CD14-positive monocyte (primary cell): ENCODE results near the gene MLC1. TPM values are rescaled to one million over a fixed set of nuclear protein-coding genes. Genes with fewer than 3 reads are reported as not detected.

Experiments
- DNase-seq, 3 donors: peaks; one replicate each; pipeline ENCODE4 v3.0.0-alpha.2; 2011 to 2022
- H2AFZ ChIP-seq: 2 replicates; pipeline ENCODE4 v1.6.0; 2012; ENCODE audit warnings: mild to moderate bottlenecking, low read depth, low read length, inconsistent platforms; ENCODE audit not compliant: insufficient read depth, poor library complexity, severe bottlenecking
- H3K27ac ChIP-seq, 2 donors: 1 replicate in 1 of 2; 2 replicates in 1 of 2; pipeline ENCODE4 v1.5.1; 2012 to 2013; ENCODE audit warnings: low read length in 2 of 2, control low read depth in 1 of 2, inconsistent platforms in 1 of 2, low read depth in 1 of 2, mild to moderate bottlenecking in 1 of 2
- H3K27me3 ChIP-seq, 2 donors: one replicate each; pipeline versions ENCODE4 v1.6.0 to v1.6.1; 2011 to 2013; ENCODE audit warnings: low read length in 2 of 2; ENCODE audit not compliant: control insufficient read depth in 2 of 2, insufficient read depth in 2 of 2
- H3K36me3 ChIP-seq, 2 donors: replicated peaks in 1 of 2; 1 replicate in 1 of 2; 2 replicates in 1 of 2; pipeline versions ENCODE4 v1.5.1 to v1.6.1; 2012 to 2013; ENCODE audit warnings: low read length in 2 of 2, control low read depth in 1 of 2, inconsistent platforms in 1 of 2, mild to moderate bottlenecking in 1 of 2; ENCODE audit not compliant: insufficient read depth in 2 of 2, control insufficient read depth in 1 of 2
- H3K4me1 ChIP-seq, 2 donors: 1 replicate in 1 of 2; 2 replicates in 1 of 2; pipeline versions ENCODE4 v1.5.1 to v1.6.1; 2012 to 2013; ENCODE audit warnings: low read length in 2 of 2, control low read depth in 1 of 2, inconsistent platforms in 1 of 2, mild to moderate bottlenecking in 1 of 2, moderate library complexity in 1 of 2; ENCODE audit not compliant: insufficient read depth in 2 of 2, control insufficient read depth in 1 of 2
- H3K4me2 ChIP-seq: replicated peaks from 2 replicates; pipeline ENCODE3; 2012; ENCODE audit warnings: low read length, moderate library complexity, mild to moderate bottlenecking; ENCODE audit not compliant: poor library complexity, severe bottlenecking; ENCODE audit errors: extremely low read depth
- H3K4me3 ChIP-seq, 3 experiments: fragments of 200-600 bp in 1 of 3; sonication (generic) in 1 of 3; replicated peaks in 1 of 3; 1 replicate in 2 of 3; 2 replicates in 1 of 3; pipeline ENCODE4 v1.5.1; 2011 to 2013; ENCODE audit warnings: low read length in 3 of 3, mild to moderate bottlenecking in 3 of 3, control low read depth in 2 of 3, low read depth in 2 of 3, inconsistent platforms in 1 of 3, moderate library complexity in 1 of 3
- H3K79me2 ChIP-seq: 2 replicates; pipeline ENCODE4 v1.6.0; 2012; ENCODE audit warnings: mild to moderate bottlenecking, control low read depth, inconsistent platforms, low read length, moderate library complexity; ENCODE audit not compliant: insufficient read depth
- H3K9ac ChIP-seq: 2 replicates; pipeline ENCODE4 v1.6.0; 2017; ENCODE audit warnings: low read length, mild to moderate bottlenecking; ENCODE audit not compliant: insufficient read depth, poor library complexity, severe bottlenecking
- H3K9me3 ChIP-seq, 2 donors: replicated peaks in 1 of 2; 1 replicate in 1 of 2; 2 replicates in 1 of 2; pipeline versions ENCODE4 v1.5.1 to v1.6.1; 2012 to 2013; ENCODE audit warnings: low read length in 2 of 2, control low read depth in 1 of 2; ENCODE audit not compliant: control insufficient read depth in 1 of 2, insufficient read depth in 1 of 2
- H4K20me1 ChIP-seq: 2 replicates; pipeline ENCODE4 v1.6.0; 2012; ENCODE audit warnings: mild to moderate bottlenecking, low read length, control low read depth, moderate library complexity; ENCODE audit not compliant: insufficient read depth
- H3K27ac Mint-ChIP-seq, 7 donors: one replicate each; pipeline ENCODE4 v1.8.0; 2020; ENCODE audit warnings: mild to moderate bottlenecking in 7 of 7, mixed read lengths in 7 of 7, moderate library complexity in 6 of 7, inconsistent platforms in 2 of 7
- H3K27me3 Mint-ChIP-seq, 3 donors: one replicate each; pipeline ENCODE4 v1.8.0; 2021 to 2022; ENCODE audit warnings: low read depth in 3 of 3, mild to moderate bottlenecking in 3 of 3, mixed read lengths in 3 of 3, moderate library complexity in 3 of 3, inconsistent platforms in 1 of 3
- H3K36me3 Mint-ChIP-seq, 2 donors: one replicate each; pipeline ENCODE4 v1.8.0; 2020; ENCODE audit warnings: mixed read lengths in 2 of 2, inconsistent platforms in 1 of 2, mild to moderate bottlenecking in 1 of 2
- H3K4me1 Mint-ChIP-seq: one replicate; pipeline ENCODE4 v1.8.0; 2020; ENCODE audit warnings: mild to moderate bottlenecking, mixed read lengths
- H3K4me3 Mint-ChIP-seq, 2 donors: one replicate each; pipeline ENCODE4 v1.8.0; 2020; ENCODE audit warnings: mild to moderate bottlenecking in 2 of 2, mixed read lengths in 2 of 2, moderate library complexity in 1 of 2
- H3K9me3 Mint-ChIP-seq, 7 donors: one replicate each; pipeline ENCODE4 v1.8.0; 2020 to 2022; ENCODE audit warnings: mixed read lengths in 7 of 7, mild to moderate bottlenecking in 6 of 7, moderate library complexity in 6 of 7, inconsistent platforms in 2 of 7
- CTCF ChIP-seq: fragments of 200-600 bp; IDR thresholded peaks from one replicate; pipeline ENCODE4 v1.8.0; 2022; ENCODE audit warnings: antibody characterized with exemption, mild to moderate bottlenecking
- WGBS: methylation state at CpG from one replicate; pipeline ENCODE4 v1.1.5; 2013; ENCODE audit warnings: missing lambda C conversion rate; ENCODE audit not compliant: insufficient coverage; 5-methylcytosine and 5-hydroxymethylcytosine counted together
- intact Hi-C, 2 donors: fragments of 100-400 bp; cut with micrococcal nuclease; formaldehyde crosslinking; loops; one replicate each; pipeline versions ENCODE4 v1.15.0 to v1.15.1; 2023
- polyA plus RNA-seq, 3 donors: library from polyadenylated mRNA; depleted of rRNA in 1 of 3; unstranded in 2 of 3; stranded (reverse) in 1 of 3; fragments of 300-500 nt in 2 of 3; fragments of >200 nt in 1 of 3; fragmentation: Illumina TruSeq in 2 of 3; gene quantifications; 1 replicate in 2 of 3; 2 replicates in 1 of 3; pipeline ENCODE4 v1.2.3, GENCODE V29; 2012 to 2021

MLC1 gene
- polyA plus RNA-seq, 3 donors, result 1.6 to 3.6 (median 1.8) TPM

- WGBS, result 94% methylated on average over 7 of the region's 10 CpGs
- Histone ChIP-seq H4K20me1 (no peaks in the 10 kb centered on the region), H2AFZ (no peak overlapping the region), H3K27ac (no peak overlapping the region), H3K79me2 (no peaks in the 10 kb centered on the region), H3K9ac (no peak overlapping the region), H3K9me3 (no peaks in the 10 kb centered on the region), H3K27me3 (no peaks in the 10 kb centered on the region), H3K4me3 (no peak overlapping the region), H3K4me2 (no peak overlapping the region), H3K36me3 (no peaks in the 10 kb centered on the region), H3K4me1 (peaks cover 11 to 25% of the 10 kb centered on the region in 2 donors)
- Mint-ChIP-seq H3K9me3 (no peaks in the 10 kb centered on the region), H3K4me3 (no peak overlapping the region), H3K4me1 (peaks cover 28% of the 10 kb centered on the region), H3K27ac (no peak overlapping the region), H3K36me3 (no peaks in the 10 kb centered on the region), H3K27me3 (peaks cover 2 to 6% (median 6%) of the 10 kb centered on the region in 3 donors)
- no peak for DNase-seq
- intact Hi-C loops, result no loop called here
- no peak for TF ChIP-seq CTCF
These were observed 30.5 kb upstream of the MLC1 start for GRCh38 chr22:50115693-50116092.

GRCh38 chr22:50114221-50115021 lies 29.2 kb upstream of the MLC1 start:
- H3K27me3 Mint-ChIP-seq, result peaks cover 2 to 6% (median 6%) of the 10 kb centered on the region in 3 donors
- 96% methylated on average over 10 of the region's 19 CpGs for WGBS
- Histone ChIP-seq H3K4me3 (no peak overlapping the region), H3K4me1 (peaks cover 11 to 25% of the 10 kb centered on the region in 2 donors), H3K27ac (no peak overlapping the region), H3K9ac (no peak overlapping the region), H3K36me3 (no peaks in the 10 kb centered on the region), H3K4me2 (no peak overlapping the region), H2AFZ (no peak overlapping the region), H3K9me3 (no peaks in the 10 kb centered on the region), H3K27me3 (no peaks in the 10 kb centered on the region), H4K20me1 (no peaks in the 10 kb centered on the region), H3K79me2 (no peaks in the 10 kb centered on the region)
- H3K9me3 Mint-ChIP-seq, result peaks cover 0 to under 1% (median 0%) of the 10 kb centered on the region in 7 donors
- DNase-seq, result no peak
- H3K4me3 Mint-ChIP-seq, result no peak overlapping the region
- intact Hi-C loops, result no loop called here
- peak overlapping the region in 1 of 7 donors; percentile 54 for H3K27ac Mint-ChIP-seq
- TF ChIP-seq CTCF, result no peak
- H3K4me1 Mint-ChIP-seq, result peaks cover 28% of the 10 kb centered on the region
- H3K36me3 Mint-ChIP-seq, result no peaks in the 10 kb centered on the region
